VCaP (cell line): Measurements from ENCODE around the gene NXF3.

Experiments used
- H3K27ac ChIP-seq: fragments of 450-650 bp; 2 replicates; pipeline ENCODE4 v1.5.1; 2017
- CTCF ChIP-seq: fragments of 450-650 bp; conservative IDR thresholded peaks from 2 replicates; pipeline ENCODE4 v1.5.1; 2017; ENCODE audit warnings: mild to moderate bottlenecking, moderate library complexity

The NXF3 gene

GRCh38 chrX:103101299-103102042 lies 8.5 kb upstream of the NXF3 start:
- TF ChIP-seq CTCF: no peak
- H3K27ac ChIP-seq: no peak overlapping the region

- H3K27ac ChIP-seq: no peak overlapping the region
- no peak for TF ChIP-seq CTCF
Observed at GRCh38 chrX:103100484-103100883, 7.5 kb upstream of the NXF3 start.

GRCh38 chrX:103099691-103100090 lies 6.7 kb upstream of the NXF3 start:
- TF ChIP-seq CTCF: no peak
- no peak overlapping the region for H3K27ac ChIP-seq

GRCh38 chrX:103098488-103098887 lies 5.5 kb upstream of the NXF3 start:
- TF ChIP-seq CTCF: no peak
- H3K27ac ChIP-seq: no peak overlapping the region

GRCh38 chrX:103081051-103081450 lies 11.9 kb downstream of the NXF3 start:
- TF ChIP-seq CTCF: no peak
- H3K27ac ChIP-seq: no peak overlapping the region

GRCh38 chrX:103073467-103073866 lies 19.5 kb downstream of the NXF3 start:
- TF ChIP-seq CTCF: no peak
- H3K27ac ChIP-seq: no peak overlapping the region

- TF ChIP-seq CTCF: no peak
- no peak overlapping the region for H3K27ac ChIP-seq
Observed at GRCh38 chrX:103066606-103067005, 26.3 kb downstream of the NXF3 start.
